ENCODE results near the gene SDF4.
"Not testable (repeated sequence)": the region's sequence is repeated elsewhere in the genome, so short reads cannot be mapped to it uniquely, and the experiment has no call there.

SDF4 gene

DNA sequence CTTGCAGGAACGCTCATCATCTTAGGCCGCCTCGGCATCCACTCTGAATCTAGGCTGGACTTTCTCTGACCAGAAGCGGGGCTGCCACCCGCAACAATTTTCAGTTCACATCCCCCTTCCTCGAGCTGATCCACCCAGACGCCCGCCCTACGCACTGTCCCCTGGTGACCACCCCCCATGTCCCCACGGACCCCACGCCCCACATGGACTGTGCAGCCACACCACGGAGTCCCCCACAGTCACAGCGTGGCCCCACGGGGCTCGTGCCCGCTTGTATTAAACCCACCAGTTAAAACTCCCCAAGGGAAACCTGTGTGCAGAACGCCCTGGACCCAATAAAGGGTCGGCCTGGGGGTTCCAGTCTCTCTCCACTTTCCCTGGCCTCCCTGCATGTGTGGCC, 27.7 kb upstream of the SDF4 start:
- DNase-seq (ENCODE audit: low spot score), result no peak

DNA sequence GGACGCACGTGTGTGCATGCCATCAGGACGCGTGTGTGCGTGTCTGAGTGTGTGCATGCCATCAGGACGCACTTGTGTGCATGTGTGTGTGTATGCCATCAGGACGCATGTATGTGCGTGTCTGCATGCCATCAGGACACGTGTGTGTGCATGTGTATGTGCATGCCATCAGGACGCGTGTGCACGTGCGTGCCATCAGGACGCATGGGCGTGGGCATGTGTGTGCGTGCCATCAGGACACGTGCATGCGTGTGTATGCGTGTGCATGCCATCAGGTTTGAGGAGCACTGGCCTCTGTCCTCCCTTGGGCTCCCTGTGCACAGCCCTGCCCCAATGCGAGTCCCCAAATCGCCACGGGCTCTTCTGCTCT, 27.3 kb upstream of the SDF4 start:
- DNase-seq (ENCODE audit: low spot score), result no peak

DNA sequence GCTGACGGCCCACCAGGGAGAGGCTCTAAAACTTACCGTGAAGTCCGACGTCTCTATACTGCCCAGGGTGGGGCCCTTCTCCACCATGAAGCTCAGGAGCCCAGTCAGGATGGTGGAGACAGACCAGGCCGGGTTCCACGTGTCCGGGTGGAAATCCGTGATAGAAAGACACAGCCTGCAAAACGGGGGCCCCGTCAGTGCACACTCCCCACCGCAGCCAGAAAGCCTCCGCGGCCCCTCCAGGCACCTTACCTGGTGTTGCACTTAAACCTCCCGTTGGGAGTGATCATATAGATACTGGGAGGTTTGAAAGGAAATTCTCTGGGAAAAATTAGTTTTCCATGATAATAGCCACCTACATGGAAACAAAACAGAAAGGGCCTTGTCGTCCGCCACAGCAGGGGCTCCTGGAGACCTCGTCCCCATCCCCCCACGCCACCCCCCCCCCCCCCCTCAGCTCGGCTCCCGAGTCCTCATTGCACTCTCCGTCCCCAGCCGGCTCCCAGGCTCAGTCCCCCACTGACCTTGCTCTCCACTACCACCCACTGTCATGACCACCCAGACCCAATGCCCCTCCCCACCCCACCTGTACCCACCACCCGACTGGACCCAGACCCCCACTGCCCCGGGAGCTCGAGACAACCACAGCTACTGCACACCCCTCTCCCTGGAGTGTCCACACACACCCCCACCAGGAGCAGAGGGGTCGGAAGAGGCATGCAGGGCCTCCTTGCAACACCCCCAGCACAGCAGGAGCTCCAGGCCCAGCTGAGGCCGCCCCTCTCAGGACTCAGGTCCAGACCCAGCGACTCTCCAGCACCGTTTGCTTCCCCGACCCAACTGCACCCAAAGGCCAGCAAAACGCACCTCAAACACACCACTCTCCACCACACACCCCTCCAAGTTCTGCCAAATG, 25.4 kb upstream of the SDF4 start:
- DNase-seq (ENCODE audit: low spot score), result no peak

DNA sequence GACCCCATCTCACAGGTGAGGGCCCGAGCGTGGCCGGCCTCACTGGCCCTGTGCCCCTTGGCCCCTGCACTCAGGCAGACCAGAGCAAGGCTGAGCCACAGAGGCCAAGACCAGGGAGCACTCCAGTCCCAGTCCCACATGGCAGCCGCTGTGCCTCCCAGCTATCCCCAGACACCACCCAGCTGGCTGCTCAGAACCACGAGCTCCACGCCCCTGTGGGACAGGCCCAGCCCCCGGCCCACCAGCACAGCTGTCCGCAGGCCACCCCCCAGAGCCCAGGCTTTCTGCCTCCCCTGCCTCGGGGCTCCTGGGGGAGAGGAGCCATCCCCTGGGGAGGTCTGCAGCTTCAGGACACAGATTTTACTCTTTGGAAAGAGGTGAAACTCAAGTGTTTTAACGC, 23.8 kb upstream of the SDF4 start:
- DNase-seq (ENCODE audit: low spot score), result no peak

DNA sequence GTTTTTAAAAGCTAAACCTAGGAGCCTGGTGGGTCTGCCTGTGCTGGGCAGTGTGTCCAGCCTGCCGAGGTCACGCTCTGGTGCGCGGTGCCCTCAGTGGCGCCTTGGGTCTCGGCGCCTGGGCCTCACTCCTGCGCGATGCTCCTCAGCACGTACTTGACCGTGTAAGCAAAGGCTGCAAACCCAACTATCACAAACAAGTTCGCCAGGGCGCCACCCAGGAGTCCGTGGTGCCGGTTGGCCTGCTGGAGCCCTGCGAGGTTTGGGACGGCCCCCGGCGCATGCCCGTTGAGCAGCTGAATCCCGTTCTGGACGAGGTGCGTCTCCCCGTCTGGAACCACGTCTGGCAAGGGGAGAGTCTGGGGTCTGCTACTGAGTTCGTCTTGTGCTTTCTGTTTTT, 23.3 kb upstream of the SDF4 start:
- no peak for DNase-seq (ENCODE audit: low spot score)

DNA sequence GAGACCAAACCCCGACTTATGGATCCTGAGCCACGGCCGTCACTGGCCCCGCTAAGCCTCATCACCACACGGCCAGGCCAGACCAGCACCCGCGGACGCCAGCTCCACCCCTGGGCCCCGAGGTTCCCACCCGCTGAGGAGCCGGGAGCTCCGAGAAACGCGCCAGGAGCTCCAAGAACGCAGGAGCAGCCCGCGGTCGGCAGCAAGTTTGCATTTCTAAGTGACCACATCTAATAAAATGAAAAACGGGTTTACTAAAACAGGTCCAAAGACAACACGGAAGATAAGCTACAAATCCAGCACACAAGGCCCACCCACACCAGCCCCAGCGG, 22.8 kb upstream of the SDF4 start:
- no peak for DNase-seq (ENCODE audit: low spot score)

DNA sequence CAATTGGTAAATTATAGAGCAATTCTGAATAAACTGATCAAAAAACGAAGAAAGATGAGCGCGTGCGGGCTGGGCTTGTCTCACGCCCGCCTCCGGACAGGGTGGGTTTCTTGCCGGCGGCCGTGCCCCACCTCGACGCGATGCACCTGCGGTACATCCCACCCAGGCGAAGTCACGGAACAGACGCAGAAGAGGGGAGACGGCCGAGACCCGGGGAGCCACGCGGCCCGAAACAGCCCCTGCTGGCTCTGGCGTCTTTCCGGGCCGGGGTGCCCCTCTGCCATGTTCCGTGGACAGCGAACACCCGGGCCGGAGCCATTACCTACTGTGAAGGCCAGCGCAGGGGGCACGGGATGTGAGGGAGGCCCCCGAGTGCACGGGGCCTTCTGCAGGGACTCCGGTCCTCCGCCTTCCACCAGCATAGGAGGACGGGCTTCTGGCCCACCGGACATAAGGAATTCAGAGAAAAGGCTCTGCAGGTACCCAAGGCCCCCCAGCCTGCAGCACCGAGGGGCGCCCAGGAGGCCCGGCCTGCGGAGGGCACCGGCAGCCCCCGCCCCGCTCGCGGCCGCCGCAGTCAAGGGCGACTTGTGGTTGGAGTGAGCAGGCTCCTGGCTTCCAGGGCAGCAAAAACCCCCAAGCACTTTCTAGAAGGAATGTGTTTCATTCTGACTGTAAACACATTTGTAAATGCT, 22.3 kb upstream of the SDF4 start:
- DNase-seq (ENCODE audit: low spot score), result no peak

DNA sequence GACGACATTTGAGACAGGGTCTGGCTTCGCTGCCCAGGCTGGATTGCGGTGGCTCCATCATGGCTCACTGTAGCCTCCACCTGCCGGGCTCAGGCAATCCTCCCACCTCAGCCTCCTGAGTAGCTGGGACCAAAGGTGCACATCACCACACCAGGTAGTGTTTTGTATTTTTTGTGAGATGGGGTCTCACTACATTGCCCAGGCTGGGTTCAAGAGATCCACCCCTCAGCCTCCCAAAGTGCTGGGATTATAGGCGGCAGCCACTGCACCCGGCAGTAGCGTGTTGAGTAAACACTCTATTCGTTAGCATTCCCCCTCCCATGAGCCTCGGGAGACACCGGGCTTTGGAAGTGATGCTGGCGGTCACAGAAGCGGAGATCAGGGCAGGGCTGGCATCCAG, 21.5 kb upstream of the SDF4 start:
- no peak for DNase-seq (ENCODE audit: low spot score)

DNA sequence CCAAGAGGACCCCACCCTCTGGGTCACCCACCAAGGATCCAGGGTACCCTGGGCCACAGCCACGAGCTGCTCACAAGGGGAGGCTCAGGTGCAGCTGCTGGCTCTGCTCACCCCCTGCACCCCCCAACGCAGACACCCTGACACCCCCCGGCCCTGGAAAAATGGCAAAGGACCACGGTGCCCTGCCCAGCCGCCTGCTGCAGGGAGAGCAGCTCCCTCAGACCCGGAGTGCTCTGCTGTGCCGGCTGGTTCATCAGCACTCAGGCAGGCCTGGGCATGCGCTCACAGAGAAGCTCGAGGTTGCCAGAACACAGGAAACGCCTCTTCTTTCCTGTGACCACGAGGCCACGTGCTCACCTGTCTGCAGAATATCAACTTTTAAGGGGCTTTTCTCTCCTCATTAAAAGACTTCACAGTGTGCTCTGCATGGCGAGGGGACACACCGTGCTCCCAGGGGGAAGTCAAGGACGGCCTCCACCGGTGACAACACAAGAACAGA, 19.0 kb upstream of the SDF4 start:
- no peak for DNase-seq (ENCODE audit: low spot score)

DNA sequence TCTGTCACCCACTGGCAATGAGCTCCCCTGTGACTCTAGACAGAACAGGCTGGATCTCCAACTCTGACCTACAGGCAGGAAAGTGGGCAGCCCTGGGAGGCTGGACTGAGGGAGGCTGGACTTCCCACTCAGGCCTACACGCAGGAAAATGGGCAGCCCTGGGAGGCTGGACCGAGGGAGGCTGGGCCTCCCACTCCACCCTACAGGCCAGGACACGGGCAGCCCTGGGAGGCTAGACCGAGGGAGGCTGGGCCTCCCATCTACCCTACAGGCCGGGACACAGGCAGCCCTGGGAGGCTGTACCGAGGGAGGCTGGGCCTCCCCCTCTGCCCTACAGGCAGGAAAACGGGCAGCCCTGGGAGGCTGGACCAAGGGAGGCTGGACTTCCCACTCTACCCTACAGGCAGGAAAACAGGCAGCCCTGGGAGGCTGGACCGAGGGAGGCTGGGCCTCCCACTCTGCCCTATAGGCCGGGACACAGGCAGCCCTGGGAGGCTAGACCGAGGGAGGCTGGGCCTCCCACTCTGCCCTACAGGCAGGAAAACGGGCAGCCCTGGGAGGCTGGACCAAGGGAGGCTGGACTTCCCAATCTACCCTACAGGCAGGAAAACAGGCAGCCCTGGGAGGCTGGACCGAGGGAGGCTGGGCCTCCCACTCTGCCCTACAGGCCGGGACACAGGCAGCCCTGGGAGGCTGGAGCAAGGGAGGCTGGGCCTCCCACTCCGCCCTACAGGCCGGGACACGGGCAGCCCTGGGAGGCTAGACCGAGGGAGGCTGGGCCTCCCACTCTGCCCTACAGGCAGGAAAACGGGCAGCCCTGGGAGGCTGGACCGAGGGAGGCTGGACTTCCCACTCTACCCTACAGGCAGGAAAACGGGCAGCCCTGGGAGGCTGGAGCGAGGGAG, 16.5 kb upstream of the SDF4 start:
- DNase-seq (ENCODE audit: low spot score), result not testable (repeated sequence)

DNA sequence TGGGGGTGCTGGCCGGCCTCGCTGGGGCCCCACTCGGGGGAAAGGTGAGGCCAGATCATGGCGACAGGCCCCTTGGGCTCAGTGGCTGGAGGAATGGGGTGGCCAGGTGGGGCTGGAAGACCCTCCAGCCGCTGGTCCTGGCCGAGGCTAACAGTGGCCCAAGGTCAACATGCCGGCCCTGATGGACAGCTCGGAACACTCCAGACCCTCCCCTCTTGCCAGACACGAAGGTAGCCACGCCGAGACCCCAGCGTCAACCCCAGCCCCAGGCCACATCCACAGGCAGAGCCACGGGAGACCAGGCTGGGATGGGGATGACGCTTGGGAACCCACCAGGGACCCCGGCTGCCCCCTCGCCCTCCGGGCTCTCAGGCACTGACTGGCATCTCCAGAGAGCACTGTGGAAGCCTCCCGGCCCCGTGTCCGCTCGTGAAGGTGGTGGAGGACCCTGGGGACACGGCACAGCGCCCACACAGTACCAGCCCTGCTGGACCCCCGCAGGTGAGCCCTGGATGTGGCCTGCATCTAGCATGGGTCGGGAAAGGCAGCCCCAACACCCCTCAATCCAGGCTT, 15.6 kb upstream of the SDF4 start:
- no peak for DNase-seq (ENCODE audit: low spot score)

DNA sequence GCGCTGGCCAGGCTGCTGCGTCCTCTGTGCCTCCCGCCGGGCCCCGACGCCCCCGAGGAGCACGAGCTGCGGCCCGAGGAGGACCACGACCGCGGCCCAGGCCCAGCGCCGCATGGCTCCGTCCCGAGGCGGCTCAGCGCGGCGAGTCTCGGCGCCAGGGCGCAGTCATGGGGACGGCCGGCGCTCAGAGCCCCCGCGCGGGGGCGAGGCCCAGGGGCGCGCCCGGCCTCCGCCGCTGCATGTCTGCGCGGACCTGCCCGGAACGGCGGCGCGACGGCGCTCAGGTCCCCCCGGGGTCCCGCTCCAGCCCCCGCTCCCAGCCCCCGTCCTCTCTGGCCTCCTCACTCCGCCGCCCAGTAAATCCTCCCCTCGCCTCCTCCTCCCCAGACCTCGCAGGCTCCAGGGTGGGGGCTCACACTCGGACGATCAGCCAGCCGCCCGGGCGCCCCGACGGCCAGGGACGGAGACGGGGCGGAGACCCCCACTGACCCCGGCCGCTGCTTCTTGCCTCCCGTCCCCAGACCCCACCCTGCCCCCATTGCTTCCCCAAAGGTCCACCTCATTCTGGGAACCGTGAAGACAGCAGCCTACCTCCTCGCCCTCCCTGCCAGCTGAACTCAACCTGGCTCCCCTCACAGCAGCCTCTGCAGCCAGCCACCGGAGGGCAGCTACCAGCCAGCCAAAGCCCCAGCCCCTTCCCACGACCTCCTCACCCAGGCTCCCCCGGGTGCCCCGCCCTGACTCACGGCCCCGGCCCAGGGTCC, 15.0 kb upstream of the SDF4 start, which contains the start of gene C1QTNF12:
TSS of gene C1QTNF12 (minus strand) at position 146 of the 764 bp plus-strand sequence. CDS start at position 114, 32 bp downstream.
- no peak for DNase-seq (ENCODE audit: low spot score)

DNA sequence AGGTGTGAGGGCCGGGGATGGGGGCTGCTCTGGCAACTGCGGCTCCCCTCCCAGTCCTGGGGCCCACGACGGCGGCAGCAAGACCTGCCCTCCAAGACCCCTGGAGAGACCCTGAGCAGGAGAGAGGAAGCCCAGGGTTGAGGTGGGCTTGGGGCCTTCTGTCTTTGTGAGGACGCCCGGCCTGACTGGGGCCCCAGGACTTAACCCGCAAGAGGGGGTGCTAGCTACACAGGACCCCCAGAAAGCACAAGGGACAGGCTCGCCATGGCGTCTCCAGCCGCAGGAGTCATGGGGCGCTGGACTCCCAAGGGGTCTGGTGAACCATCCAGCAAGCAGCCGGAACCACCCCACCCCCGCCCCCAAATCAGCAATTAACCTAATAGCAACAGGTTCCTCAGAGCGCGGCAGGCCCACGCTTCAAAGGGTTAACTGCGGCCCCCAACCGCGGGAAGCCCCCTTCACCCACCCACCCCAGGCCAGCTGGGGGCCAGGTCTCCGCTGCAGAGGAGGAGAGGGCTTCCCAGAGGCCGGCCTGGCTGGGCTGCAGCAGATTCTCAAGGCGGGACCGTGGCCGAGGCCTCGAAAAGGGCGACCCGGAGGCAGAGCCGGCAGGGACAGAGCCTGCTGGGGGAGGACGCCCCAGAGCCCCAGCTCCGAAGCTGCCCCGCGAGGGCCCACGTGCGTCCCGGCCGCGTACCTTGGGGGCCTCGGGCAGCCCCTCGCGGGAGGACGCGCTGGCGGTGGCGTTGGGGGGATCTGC, 14.2 kb upstream of the SDF4 start:
- DNase-seq (ENCODE audit: low spot score), result no peak

DNA sequence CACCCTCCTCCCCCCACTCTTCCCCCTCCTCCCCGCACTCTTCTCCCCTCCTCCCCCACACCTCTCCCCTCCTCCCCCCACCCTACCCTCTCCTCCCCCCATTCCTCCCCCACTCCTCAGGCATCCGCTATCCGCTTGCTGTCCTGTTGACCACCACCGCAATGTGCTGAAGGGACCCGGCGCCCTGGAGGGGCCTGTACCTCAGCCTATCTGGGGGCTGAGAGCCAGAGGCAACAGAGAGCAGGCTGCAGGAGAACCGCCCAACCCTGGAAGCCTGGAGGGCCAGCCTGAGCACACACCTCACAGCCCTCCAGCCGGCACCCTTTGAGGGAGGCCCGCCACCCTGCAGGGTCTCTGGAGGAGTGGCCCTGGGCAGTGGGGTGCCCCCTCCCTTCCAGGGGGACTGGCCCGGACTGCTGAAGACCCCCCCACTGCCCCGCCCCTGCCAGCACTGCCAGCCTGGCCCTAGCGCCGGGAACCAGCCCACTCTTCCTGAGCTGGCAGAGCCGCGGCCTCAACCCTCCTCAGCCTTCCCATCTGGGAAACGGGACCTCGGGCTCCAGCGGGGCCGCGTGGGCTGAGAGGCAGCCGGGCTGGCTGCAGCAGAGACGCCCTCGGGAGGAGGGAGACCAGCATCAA, 13.5 kb upstream of the SDF4 start:
- DNase-seq (ENCODE audit: low spot score), result no peak

DNA sequence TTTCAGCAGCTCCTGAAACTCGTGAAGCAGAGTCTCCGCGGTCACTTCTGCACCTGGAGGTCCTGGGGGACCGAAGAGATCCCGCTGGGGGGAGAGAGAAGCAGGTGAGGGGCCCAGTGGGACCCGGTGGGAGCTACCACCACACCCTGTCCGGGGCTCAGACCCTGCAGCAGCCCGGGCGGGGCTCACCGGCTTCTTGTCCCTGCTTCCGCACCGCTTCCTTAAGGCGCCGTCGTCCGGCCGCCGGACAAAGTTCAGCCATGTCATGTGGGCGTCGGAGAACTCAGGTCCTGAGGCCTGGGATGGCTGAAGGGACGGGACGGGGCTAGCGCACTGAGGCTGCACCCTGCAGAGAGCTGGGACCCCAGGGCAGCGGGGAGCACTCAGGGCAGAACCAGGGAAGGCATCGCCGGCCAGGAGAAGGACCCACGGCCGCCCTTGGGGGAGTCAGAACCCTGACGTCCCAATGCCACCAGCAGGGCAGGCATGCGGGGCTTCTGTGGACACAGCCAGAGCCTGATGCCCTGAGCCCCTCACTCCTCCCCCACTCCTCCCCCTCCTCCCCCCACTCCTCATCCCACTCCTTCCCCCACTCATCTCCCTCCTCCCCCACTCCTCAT, 12.5 kb upstream of the SDF4 start:
- DNase-seq (ENCODE audit: low spot score), result no peak

DNA sequence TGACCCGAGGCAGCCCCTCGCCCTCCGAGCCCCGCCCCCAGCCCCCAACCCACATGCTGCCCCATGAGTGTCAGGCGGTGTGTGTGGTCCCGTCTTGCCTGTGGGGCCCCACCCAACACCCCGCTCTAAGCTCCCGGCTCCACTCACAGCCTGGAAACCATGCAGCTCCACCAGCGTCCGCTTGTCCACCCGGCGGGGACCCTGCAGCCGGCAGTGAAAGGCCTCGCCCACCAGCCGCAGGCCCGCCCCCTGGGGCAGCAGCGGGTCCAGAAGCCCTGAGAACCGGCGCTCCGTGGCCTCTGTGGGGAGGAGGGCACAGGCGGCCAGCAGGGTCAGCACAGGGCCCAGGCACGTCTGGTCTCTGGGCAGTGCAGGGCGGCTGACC, 12.0 kb upstream of the SDF4 start:
- DNase-seq (ENCODE audit: low spot score), result no peak

DNA sequence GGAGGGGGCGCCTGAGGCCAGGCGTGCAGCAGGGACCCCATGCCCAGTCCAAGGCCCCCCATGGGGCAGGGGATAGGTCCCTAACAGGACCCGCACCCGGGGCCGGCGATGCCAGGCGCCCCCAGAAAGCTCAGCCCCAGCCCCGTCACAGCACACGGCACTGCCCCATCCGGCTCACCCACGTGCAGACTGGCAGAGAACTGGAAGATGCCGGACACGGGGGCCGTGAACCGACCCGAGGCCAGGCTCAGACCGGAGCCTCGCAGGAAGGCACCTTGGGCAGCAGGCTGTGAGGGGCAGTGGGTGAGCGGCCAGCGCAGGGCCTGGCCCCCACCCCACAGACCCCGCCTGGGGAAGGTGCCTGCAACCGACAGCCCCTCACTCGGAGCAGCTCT, 11.5 kb upstream of the SDF4 start:
- DNase-seq (ENCODE audit: low spot score), result no peak

DNA sequence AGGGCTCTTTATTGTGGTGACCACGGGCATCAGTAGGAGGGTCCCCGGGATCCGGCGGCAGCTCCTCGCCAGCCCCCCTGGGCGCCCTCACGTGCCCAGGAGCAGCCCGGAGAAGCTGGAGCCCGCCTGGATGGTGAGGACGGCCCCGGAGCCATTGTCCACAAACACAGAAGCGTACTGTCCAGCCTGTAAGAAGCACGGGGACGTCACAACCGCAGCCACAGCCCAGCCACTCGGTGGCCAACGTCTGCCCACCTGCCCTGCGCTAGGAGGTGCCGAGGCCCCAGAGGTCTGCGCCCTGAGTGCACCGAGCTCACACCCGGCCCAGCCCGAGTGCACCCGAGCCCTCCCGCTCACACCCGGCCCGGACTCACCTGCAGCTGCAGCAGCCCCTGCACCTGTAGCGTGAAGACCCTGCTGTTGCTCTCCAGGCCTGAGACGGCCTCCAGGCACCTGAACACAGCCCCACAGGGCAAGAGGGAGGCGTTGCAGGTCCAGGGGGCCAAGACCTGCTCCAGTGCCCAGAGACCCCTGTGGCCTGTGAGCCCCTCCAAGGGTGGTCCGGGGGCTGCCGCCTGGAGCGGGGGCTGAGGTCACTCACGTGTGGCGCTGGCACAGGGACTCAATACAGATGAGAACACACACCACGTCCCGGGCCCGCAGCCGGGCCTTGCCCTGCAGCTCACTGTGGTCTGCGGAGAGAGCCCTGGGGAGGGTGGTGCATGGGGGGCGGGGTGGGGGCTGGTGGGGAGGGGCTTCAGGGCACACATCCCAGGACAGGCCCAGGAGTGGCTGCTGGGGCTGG, 10.9 kb upstream of the SDF4 start:
- no peak for DNase-seq (ENCODE audit: low spot score)

Measured in globus pallidus (tissue), 1 donor.